ENCODE measurements around the gene IQSEC3.
"Not testable (repeated sequence)": the region's sequence is repeated elsewhere in the genome, so short reads cannot be mapped to it uniquely, and the experiment has no call there.

IQSEC3 gene

GRCh38 chr12:180445-180844, 113.9 kb downstream of the IQSEC3 start:
- no peak for DNase-seq

GRCh38 chr12:181921-182320, 115.4 kb downstream of the IQSEC3 start:
- no peak for DNase-seq

- DNase-seq: no peak
These were observed 115.9 kb downstream of the IQSEC3 start for GRCh38 chr12:182381-182892.

GRCh38 chr12:184811-185575, 118.4 kb downstream of the IQSEC3 start:
- no peak for DNase-seq

- no peak for DNase-seq
These were observed 119.0 kb downstream of the IQSEC3 start for GRCh38 chr12:185576-185955.

GRCh38 chr12:186006-186625, 119.5 kb downstream of the IQSEC3 start:
- DNase-seq: no peak

- not testable (repeated sequence) for DNase-seq
These were observed 121.7 kb downstream of the IQSEC3 start for GRCh38 chr12:187986-188909.

- peak in 2 of 3 experiments; percentile 9 to 55 for DNase-seq
These were observed 122.5 kb downstream of the IQSEC3 start for GRCh38 chr12:188910-189621.

GRCh38 chr12:189622-189962, 123.0 kb downstream of the IQSEC3 start:
- DNase-seq: no peak

- DNase-seq: no peak
These were observed 124.3 kb downstream of the IQSEC3 start for GRCh38 chr12:190881-191280.

- DNase-seq: no peak
These were observed 125.0 kb downstream of the IQSEC3 start for GRCh38 chr12:191541-191940.

GRCh38 chr12:193261-193660, 126.7 kb downstream of the IQSEC3 start:
- DNase-seq: peak in 1 of 3 experiments; percentile 51

- no peak for DNase-seq
These were observed 127.7 kb downstream of the IQSEC3 start for GRCh38 chr12:194276-194675.

- no peak for DNase-seq
These were observed 128.6 kb downstream of the IQSEC3 start for GRCh38 chr12:195156-195555.

- no peak for DNase-seq
These were observed 129.4 kb downstream of the IQSEC3 start for GRCh38 chr12:195951-196350.

GRCh38 chr12:196436-196835, 129.9 kb downstream of the IQSEC3 start:
- DNase-seq: no peak

GRCh38 chr12:197347-197746, 130.8 kb downstream of the IQSEC3 start:
- no peak for DNase-seq

- DNase-seq: no peak
These were observed 131.5 kb downstream of the IQSEC3 start for GRCh38 chr12:197911-198695.

GRCh38 chr12:198705-199104, 132.1 kb downstream of the IQSEC3 start:
- no peak for DNase-seq

- no peak for DNase-seq
These were observed 134.8 kb downstream of the IQSEC3 start for GRCh38 chr12:201361-201760.

- peak; percentile 63 to 98 (median 94) for DNase-seq
These were observed 135.6 kb downstream of the IQSEC3 start for GRCh38 chr12:202081-202731.

Data from NCI-H1417 (cell line).